GM18499 (cell line): ENCODE measurements around the gene FIGNL1.
A peak's percentile ranks its signal among the peaks of the same experiment; 100 is the strongest.

Experiments used
- ATAC-seq: cut with Tn5 transposase; IDR thresholded peaks from one replicate; pipeline ENCODE4 v1.9.1; 2021; ENCODE audit warnings: moderate number of reproducible peaks; ENCODE audit not compliant: insufficient read depth, unreplicated experiment

The FIGNL1 gene

GRCh38 chr7:50400114-50400513 is 50.0 kb downstream of the FIGNL1 start:
- no peak for ATAC-seq

GRCh38 chr7:50399635-50400034 is 50.5 kb downstream of the FIGNL1 start:
- ATAC-seq: no peak

- no peak for ATAC-seq
Measured at GRCh38 chr7:50399206-50399605, 50.9 kb downstream of the FIGNL1 start.

- ATAC-seq: no peak
Measured at GRCh38 chr7:50397971-50398324, 52.2 kb downstream of the FIGNL1 start.

GRCh38 chr7:50397320-50397970 is 52.7 kb downstream of the FIGNL1 start:
- ATAC-seq: peak; percentile 74

GRCh38 chr7:50396856-50397255 is 53.3 kb downstream of the FIGNL1 start:
- peak; percentile 4 for ATAC-seq

- no peak for ATAC-seq
Measured at GRCh38 chr7:50394315-50394714, 55.8 kb downstream of the FIGNL1 start.
